Measurements from ENCODE around the gene OR10A5. TPM values are rescaled to one million over a fixed set of nuclear protein-coding genes. Genes with fewer than 3 reads are reported as not detected.
"Not testable (repeated sequence)": the region's sequence is repeated elsewhere in the genome, so short reads cannot be mapped to it uniquely, and the experiment has no call there.

OR10A5 gene
- total and polyA plus RNA-seq, 2 donors from 2014 or later: not detected

DNA sequence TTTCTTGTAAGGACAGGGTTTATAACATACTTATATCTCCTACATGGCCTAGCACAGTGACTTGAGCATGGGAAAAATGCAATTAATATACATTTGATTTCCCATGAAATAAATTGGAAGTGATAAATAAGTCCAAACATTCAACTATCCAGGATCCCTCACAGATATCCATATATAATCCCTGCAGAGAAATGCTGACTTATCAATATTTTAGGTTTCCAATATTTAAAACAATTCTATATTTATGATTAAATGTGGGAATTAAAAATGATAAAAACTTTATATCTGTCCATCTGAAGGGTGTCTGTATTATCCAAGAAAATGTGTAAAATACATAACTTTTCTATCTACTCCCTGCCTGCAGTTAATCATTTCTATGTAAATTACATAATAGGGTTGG, 37.3 kb downstream of the OR10A5 start:
- intact Hi-C loops (cut with DNase I): no loop called here
- no peaks in the 10 kb centered on the region for H3K9me3 ChIP-seq (ENCODE audit: control insufficient read depth in 2 of 3, insufficient read depth in 1 of 3, low read length in 3 of 3)
- no peaks in the 10 kb centered on the region for H3K36me3 ChIP-seq (ENCODE audit: control insufficient read depth in 2 of 3, insufficient read depth in 3 of 3, low read length in 3 of 3)
- H3K4me1 ChIP-seq (ENCODE audit: control insufficient read depth in 2 of 3, insufficient read depth in 2 of 3, low read depth in 1 of 3, low read length in 3 of 3): no peaks in the 10 kb centered on the region
- no peaks in the 10 kb centered on the region for H3K27me3 ChIP-seq (ENCODE audit: control insufficient read depth, insufficient read depth, low read length)
- TF ChIP-seq, protein P1, sequence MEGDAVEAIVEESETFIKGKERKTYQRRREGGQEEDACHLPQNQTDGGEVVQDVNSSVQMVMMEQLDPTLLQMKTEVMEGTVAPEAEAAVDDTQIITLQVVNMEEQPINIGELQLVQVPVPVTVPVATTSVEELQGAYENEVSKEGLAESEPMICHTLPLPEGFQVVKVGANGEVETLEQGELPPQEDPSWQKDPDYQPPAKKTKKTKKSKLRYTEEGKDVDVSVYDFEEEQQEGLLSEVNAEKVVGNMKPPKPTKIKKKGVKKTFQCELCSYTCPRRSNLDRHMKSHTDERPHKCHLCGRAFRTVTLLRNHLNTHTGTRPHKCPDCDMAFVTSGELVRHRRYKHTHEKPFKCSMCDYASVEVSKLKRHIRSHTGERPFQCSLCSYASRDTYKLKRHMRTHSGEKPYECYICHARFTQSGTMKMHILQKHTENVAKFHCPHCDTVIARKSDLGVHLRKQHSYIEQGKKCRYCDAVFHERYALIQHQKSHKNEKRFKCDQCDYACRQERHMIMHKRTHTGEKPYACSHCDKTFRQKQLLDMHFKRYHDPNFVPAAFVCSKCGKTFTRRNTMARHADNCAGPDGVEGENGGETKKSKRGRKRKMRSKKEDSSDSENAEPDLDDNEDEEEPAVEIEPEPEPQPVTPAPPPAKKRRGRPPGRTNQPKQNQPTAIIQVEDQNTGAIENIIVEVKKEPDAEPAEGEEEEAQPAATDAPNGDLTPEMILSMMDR (IDR thresholded peaks at IDR 0.05; ENCODE audit: borderline replicate concordance, extremely low read depth, insufficient read depth): no peak
- DNase-seq (no peak), FAIRE-seq (no peak)
- H3K4me3 ChIP-seq (ENCODE audit: low read length in 3 of 3): no peak overlapping the region
- H3K27ac ChIP-seq (ENCODE audit: low read depth in 2 of 2, low read length in 2 of 2): no peak overlapping the region
- no peak overlapping the region for H3K9ac ChIP-seq (ENCODE audit: low read length in 3 of 3)

DNA sequence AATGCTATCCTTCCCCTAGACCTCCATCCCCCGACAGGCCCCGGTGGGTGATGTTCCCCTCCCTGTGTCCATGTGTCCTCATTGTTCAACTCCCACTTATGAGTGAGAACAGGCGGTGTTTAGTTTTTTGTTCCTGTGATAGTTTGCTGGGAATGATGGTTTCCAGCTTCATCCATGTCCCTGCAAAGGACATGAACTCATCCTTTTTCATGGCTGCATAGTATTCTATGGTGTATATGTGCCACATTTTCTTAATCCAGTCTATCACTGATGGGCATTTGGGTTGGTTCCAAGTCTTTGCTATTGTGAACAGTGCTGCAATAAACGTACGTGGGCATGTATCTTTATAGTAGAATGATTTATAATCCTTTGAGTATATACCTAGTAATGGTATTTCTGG, 42.2 kb downstream of the OR10A5 start:
- H3K4me3 ChIP-seq (ENCODE audit: low read length in 3 of 3); H3K27ac ChIP-seq (ENCODE audit: low read depth in 2 of 2, low read length in 2 of 2); H3K9me3 ChIP-seq (ENCODE audit: control insufficient read depth in 2 of 3, insufficient read depth in 1 of 3, low read length in 3 of 3); H3K4me1 ChIP-seq (ENCODE audit: control insufficient read depth in 2 of 3, insufficient read depth in 2 of 3, low read depth in 1 of 3, low read length in 3 of 3); intact Hi-C loops (cut with DNase I); DNase-seq; H3K27me3 ChIP-seq (ENCODE audit: control insufficient read depth, insufficient read depth, low read length); FAIRE-seq; H3K9ac ChIP-seq (ENCODE audit: low read length in 3 of 3); H3K36me3 ChIP-seq (ENCODE audit: control insufficient read depth in 2 of 3, insufficient read depth in 3 of 3, low read length in 3 of 3): not testable (repeated sequence)

DNA sequence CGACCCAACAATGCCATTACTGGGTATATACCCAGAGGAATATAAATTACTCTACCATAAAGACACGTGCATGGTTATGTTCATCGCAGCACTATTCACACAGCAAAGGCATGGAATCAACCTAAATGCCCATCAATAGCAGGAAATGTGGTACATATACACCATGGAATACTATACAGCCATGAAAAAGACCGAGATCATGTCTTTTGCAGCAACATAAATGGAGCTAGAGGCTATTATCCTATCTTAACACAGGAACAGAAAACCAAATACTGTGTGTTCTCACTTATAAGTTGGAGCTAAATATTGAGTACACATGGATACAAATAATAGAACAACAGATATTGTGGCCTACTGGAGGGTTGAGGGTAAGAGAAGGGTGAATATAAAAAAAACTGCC, 43.3 kb downstream of the OR10A5 start:
- Histone ChIP-seq H3K4me1 (ENCODE audit: control insufficient read depth in 2 of 3, insufficient read depth in 2 of 3, low read depth in 1 of 3, low read length in 3 of 3) (no peaks in the 10 kb centered on the region), H3K36me3 (ENCODE audit: control insufficient read depth in 2 of 3, insufficient read depth in 3 of 3, low read length in 3 of 3) (no peaks in the 10 kb centered on the region), H3K9me3 (ENCODE audit: control insufficient read depth in 2 of 3, insufficient read depth in 1 of 3, low read length in 3 of 3) (peaks cover 0 to 1% (median 0%) of the 10 kb centered on the region in 3 donors), H3K9ac (ENCODE audit: low read length in 3 of 3) (no peak overlapping the region), H3K27me3 (ENCODE audit: control insufficient read depth, insufficient read depth, low read length) (no peaks in the 10 kb centered on the region), H3K4me3 (ENCODE audit: low read length in 3 of 3) (no peak overlapping the region), H3K27ac (ENCODE audit: low read depth in 2 of 2, low read length in 2 of 2) (no peak overlapping the region)
- intact Hi-C loops (cut with DNase I): no loop called here
- no peak for FAIRE-seq
- DNase-seq: no peak
- TF ChIP-seq, protein P1 (IDR thresholded peaks at IDR 0.05; ENCODE audit: borderline replicate concordance, extremely low read depth, insufficient read depth): no peak

DNA sequence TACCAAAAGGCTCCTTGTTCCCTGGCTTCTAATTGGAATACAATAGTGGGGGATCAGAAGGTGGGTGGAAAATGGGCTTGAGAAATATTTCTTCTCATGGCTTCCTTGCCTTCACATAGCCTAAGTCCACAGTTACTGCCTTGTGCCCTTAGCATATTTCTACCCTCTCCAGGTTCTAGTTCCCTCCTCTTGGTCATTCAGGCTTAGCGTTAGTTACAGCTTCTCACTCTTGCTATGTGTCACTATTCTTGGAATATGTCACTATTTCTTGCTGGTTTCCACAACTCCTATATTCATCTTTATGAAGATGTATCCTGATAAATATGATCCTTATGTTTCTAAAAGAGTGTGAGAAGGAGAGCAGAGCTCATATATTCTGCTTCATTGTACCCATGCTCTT, 44.4 kb downstream of the OR10A5 start:
- peaks cover 0 to 1% (median 0%) of the 10 kb centered on the region in 3 donors for H3K9me3 ChIP-seq (ENCODE audit: control insufficient read depth in 2 of 3, insufficient read depth in 1 of 3, low read length in 3 of 3)
- no peak overlapping the region for H3K9ac ChIP-seq (ENCODE audit: low read length in 3 of 3)
- H3K27me3 ChIP-seq (ENCODE audit: control insufficient read depth, insufficient read depth, low read length): no peaks in the 10 kb centered on the region
- H3K27ac ChIP-seq (ENCODE audit: low read depth in 2 of 2, low read length in 2 of 2): no peak overlapping the region
- no peaks in the 10 kb centered on the region for H3K36me3 ChIP-seq (ENCODE audit: control insufficient read depth in 2 of 3, insufficient read depth in 3 of 3, low read length in 3 of 3)
- no peaks in the 10 kb centered on the region for H3K4me1 ChIP-seq (ENCODE audit: control insufficient read depth in 2 of 3, insufficient read depth in 2 of 3, low read depth in 1 of 3, low read length in 3 of 3)
- DNase-seq: no peak
- no peak for FAIRE-seq
- TF ChIP-seq, protein P1 (IDR thresholded peaks at IDR 0.05; ENCODE audit: borderline replicate concordance, extremely low read depth, insufficient read depth): no peak
- intact Hi-C loops (cut with DNase I): no loop called here
- no peak overlapping the region for H3K4me3 ChIP-seq (ENCODE audit: low read length in 3 of 3)
